Naive B cell (primary cell): ENCODE measurements around the gene PCDH20. TPM values are rescaled to one million over a fixed set of nuclear protein-coding genes. Genes with fewer than 3 reads are reported as not detected.
"Not testable (repeated sequence)": the region's sequence is repeated elsewhere in the genome, so short reads cannot be mapped to it uniquely, and the experiment has no call there.

Experiments
- ATAC-seq, 2 donors: fragments of 150-1000 bp; cut with Tn5 transposase; 2 replicates each; pipeline ENCODE4 v1.10.0; 2021; ENCODE audit warnings: low read depth in 2 of 2, mild to moderate bottlenecking in 2 of 2, moderate library complexity in 2 of 2
- DNase-seq: peaks from one replicate; pipeline ENCODE4 v3.0.0; 2022
- H3K27ac Mint-ChIP-seq, 6 donors: one replicate each; pipeline ENCODE4 v1.8.0; 2020 to 2022; ENCODE audit warnings: mild to moderate bottlenecking in 6 of 6, mixed read lengths in 6 of 6, moderate library complexity in 5 of 6, inconsistent platforms in 2 of 6
- H3K27me3 Mint-ChIP-seq, 3 donors: one replicate each; pipeline ENCODE4 v1.8.0; 2021 to 2022; ENCODE audit warnings: mixed read lengths in 3 of 3, mild to moderate bottlenecking in 1 of 3
- H3K36me3 Mint-ChIP-seq, 2 donors: one replicate each; pipeline ENCODE4 v1.8.0; 2020 to 2022; ENCODE audit warnings: mixed read lengths in 2 of 2, inconsistent platforms in 1 of 2, mild to moderate bottlenecking in 1 of 2
- H3K4me1 Mint-ChIP-seq, 3 donors: one replicate each; pipeline ENCODE4 v1.8.0; 2020 to 2022; ENCODE audit warnings: mixed read lengths in 3 of 3, inconsistent platforms in 1 of 3, mild to moderate bottlenecking in 1 of 3, moderate library complexity in 1 of 3
- H3K4me3 Mint-ChIP-seq, 8 donors: one replicate each; pipeline ENCODE4 v1.8.0; 2020 to 2022; ENCODE audit warnings: mild to moderate bottlenecking in 8 of 8, mixed read lengths in 8 of 8, moderate library complexity in 8 of 8, inconsistent platforms in 2 of 8
- H3K9me3 Mint-ChIP-seq, 7 donors: one replicate each; pipeline ENCODE4 v1.8.0; 2020 to 2022; ENCODE audit warnings: mixed read lengths in 7 of 7, mild to moderate bottlenecking in 5 of 7, inconsistent platforms in 2 of 7, moderate library complexity in 1 of 7
- polyA plus RNA-seq, 6 donors: library from polyadenylated mRNA; unstranded; fragments of 300-500 nt; fragmentation: Illumina TruSeq; gene quantifications; one replicate each; pipeline ENCODE4 v1.2.3, GENCODE V29; 2021; ENCODE audit warnings: low read depth in 6 of 6

Gene PCDH20
- polyA plus RNA-seq, 6 donors from 2014 or later, result not detected

DNA sequence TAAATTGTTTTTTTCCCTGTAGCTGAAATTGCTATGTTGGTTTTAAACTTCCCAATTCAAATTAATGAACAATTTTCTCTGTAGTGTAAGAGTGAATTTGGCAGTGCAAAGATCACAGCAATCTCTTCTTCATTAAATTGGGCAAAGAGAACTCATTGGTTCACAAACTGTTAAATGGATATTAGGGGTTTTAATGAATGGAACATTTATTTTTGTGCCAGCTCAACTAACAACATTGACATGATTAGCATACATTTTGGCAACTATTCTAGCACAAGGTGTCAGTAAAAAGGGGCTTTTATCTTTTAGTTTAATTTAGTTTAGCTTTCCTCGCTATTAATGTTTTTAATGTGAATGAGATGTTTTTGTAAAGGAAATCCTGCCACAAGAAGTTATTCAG is 7.1 kb downstream of the PCDH20 start:
- DNase-seq, result no peak
- H3K36me3 Mint-ChIP-seq, result no peaks in the 10 kb centered on the region
- H3K9me3 Mint-ChIP-seq, result peaks cover 0 to 5% (median 2%) of the 10 kb centered on the region in 7 donors
- no peaks in the 10 kb centered on the region for H3K4me1 Mint-ChIP-seq
- no peak overlapping the region for H3K4me3 Mint-ChIP-seq
- no peak overlapping the region for H3K27ac Mint-ChIP-seq
- peaks cover 4 to 22% (median 19%) of the 10 kb centered on the region in 3 donors for H3K27me3 Mint-ChIP-seq
- no peak for ATAC-seq

DNA sequence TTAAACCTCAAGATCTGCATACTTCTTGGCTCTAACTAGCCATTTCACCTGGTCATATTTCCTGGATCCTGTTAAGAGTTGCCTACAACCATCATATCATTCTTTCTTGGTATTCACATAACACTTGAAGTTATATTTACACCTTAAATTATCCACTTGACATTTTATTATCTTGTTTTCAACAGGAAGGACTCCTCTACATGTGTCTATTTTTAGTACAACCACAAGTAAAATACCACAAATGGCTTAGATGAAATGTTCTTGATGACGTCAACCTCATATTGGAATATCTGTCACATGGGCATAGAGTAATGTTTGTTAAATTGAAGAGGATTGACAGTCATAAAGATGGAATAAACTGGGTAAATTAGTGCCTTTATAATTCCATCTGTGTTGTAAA is 9.4 kb downstream of the PCDH20 start:
- no peak overlapping the region for H3K4me3 Mint-ChIP-seq
- no peaks in the 10 kb centered on the region for H3K36me3 Mint-ChIP-seq
- ATAC-seq (no peak), DNase-seq (no peak)
- H3K9me3 Mint-ChIP-seq, result peaks cover 0 to 3% (median 0%) of the 10 kb centered on the region in 7 donors
- H3K27me3 Mint-ChIP-seq, result peaks cover 0 to 3% (median 0%) of the 10 kb centered on the region in 3 donors
- H3K27ac Mint-ChIP-seq, result no peak overlapping the region
- no peaks in the 10 kb centered on the region for H3K4me1 Mint-ChIP-seq

DNA sequence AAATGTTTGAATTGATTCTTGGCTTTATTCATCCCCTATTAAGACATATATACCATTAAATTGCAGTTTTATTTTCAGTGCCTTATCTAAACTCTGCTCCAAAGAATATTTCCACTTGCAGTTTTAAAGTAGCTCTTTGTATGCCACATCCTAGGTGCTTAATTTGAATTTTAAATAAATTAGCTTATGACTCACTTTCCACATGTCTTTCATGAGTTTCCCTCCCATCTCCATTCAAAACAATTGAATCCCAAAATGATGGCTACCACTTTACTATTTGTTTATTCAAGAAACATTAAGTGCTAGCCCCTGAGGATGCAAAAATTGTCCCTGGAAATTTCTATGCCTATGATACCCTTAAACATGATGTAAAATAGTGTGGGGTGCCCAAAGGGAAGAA is 19.5 kb downstream of the PCDH20 start:
- no peak overlapping the region for H3K4me3 Mint-ChIP-seq
- H3K9me3 Mint-ChIP-seq, result peaks cover 0 to 18% (median 4%) of the 10 kb centered on the region in 7 donors
- no peak for ATAC-seq
- DNase-seq, result no peak
- no peaks in the 10 kb centered on the region for H3K27me3 Mint-ChIP-seq
- H3K27ac Mint-ChIP-seq, result no peak overlapping the region
- no peaks in the 10 kb centered on the region for H3K4me1 Mint-ChIP-seq
- H3K36me3 Mint-ChIP-seq, result no peaks in the 10 kb centered on the region

DNA sequence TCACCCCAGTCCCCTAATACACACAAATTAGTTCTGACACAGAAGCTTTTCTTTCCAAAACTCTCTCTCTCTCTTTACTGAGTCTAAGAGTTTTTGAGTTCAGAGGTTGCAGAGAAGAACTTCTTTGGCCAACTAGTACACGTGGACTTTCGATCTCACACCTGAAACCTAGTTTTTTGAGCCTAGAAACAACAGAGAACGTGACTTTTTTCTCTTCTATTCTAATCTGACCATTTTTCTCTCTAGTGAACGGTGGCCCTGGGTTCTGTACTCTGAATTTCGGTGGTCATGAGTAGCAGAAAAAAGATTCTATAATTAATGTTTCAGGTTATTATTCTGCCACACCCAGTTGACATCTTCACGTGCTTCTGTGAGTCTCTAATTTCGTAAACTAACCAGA is 24.2 kb downstream of the PCDH20 start:
- Mint-ChIP-seq H3K27ac (no peak overlapping the region), H3K4me3 (no peak overlapping the region), H3K36me3 (no peaks in the 10 kb centered on the region), H3K27me3 (no peaks in the 10 kb centered on the region), H3K9me3 (peaks cover 0 to 6% (median 3%) of the 10 kb centered on the region in 7 donors), H3K4me1 (no peaks in the 10 kb centered on the region)
- ATAC-seq (no peak), DNase-seq (no peak)

DNA sequence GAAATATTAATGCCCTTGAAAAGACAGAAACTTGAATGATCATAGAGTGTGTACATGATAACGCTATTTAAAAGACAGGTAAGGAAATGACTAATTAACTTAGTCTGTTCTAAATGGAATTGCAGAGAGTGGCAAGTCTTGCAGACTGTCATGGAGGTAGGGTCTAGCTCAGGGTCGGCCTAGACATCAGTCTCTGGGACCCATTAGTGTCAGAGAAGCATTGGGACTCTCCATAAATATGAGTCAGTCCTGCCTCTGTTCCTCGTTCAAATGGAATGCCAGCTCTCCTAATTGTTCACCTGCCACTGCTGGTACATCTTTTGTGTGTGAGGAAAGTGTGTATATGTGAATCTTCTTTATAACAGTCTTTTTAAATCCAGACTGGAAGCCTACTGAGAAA is 28.0 kb downstream of the PCDH20 start:
- Mint-ChIP-seq H3K9me3 (peaks cover 0 to 6% (median 3%) of the 10 kb centered on the region in 7 donors), H3K27me3 (no peaks in the 10 kb centered on the region), H3K27ac (no peak overlapping the region), H3K4me3 (no peak overlapping the region), H3K4me1 (no peaks in the 10 kb centered on the region), H3K36me3 (no peaks in the 10 kb centered on the region)
- no peak for DNase-seq
- no peak for ATAC-seq

DNA sequence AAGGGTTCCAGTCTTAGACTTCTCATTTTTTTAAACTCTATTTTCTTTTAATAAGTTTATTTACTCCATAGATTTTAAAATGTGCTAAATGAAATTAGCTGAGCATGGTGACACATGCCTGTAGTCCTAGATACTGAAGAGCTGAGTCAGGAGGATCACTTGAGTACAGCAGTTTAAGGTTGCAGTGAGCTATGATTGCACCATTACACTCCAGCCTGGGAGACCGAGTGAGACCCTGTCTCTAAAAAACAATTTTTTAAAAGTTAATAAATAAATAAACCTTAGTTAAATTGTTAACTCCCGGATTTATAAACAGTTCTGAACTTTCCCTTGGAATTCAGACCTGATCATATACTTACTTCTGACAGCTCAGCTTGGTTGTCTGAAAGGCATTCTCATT is 32.5 kb downstream of the PCDH20 start:
- H3K4me1 Mint-ChIP-seq, result no peaks in the 10 kb centered on the region
- no peak overlapping the region for H3K4me3 Mint-ChIP-seq
- H3K27ac Mint-ChIP-seq, result no peak overlapping the region
- H3K36me3 Mint-ChIP-seq, result no peaks in the 10 kb centered on the region
- no peaks in the 10 kb centered on the region for H3K27me3 Mint-ChIP-seq
- no peak for DNase-seq
- ATAC-seq, result no peak
- H3K9me3 Mint-ChIP-seq, result peaks cover 0 to 6% (median 3%) of the 10 kb centered on the region in 7 donors

DNA sequence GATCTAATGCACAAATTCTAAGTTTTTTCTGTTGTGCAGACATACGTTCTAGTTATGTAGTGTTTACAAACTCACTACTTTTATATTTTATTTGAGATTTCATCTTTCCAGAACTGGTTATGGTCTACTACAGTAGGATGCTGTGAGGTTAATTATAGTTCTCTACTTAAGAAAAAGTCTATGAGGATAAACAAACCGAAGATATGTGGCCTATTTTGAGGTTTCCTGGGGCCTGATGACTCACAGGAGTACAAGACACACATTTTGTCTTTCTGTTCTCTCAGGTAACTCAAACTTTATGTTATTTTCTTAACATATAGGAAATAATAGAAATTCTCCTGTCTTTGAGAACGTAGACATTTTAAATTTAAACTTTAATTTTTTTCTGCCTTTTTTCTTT is 45.1 kb downstream of the PCDH20 start:
- no peak for DNase-seq

DNA sequence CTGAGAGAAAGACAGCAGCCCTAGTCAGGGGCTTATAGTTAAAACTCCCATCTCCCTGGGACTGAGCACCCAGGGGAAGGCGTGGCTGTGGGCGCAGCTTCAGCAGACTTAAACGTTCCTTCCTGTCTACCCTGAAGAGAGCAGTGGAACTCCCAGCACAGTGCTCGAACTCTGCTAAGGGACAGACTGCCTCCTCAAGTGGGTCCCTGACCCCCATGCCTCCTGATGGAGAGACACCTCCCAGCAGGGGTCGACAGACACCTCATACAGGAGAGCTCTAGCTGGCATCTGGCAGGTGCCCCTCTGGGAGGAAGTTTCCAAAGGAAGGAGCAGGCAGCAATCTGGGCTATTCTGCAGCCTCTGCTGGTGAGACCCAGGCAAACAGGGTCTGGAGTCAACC is 51.0 kb downstream of the PCDH20 start:
- H3K4me1 Mint-ChIP-seq, H3K36me3 Mint-ChIP-seq, DNase-seq, ATAC-seq, H3K27ac Mint-ChIP-seq, H3K4me3 Mint-ChIP-seq, H3K27me3 Mint-ChIP-seq: not testable (repeated sequence)
- H3K9me3 Mint-ChIP-seq, result peaks cover 4 to 19% (median 11%) of the 10 kb centered on the region in 7 donors

More for the DNA sequence above, 45.1 kb downstream of the PCDH20 start:
- H3K27ac Mint-ChIP-seq, result no peak overlapping the region
- no peaks in the 10 kb centered on the region for H3K27me3 Mint-ChIP-seq
- ATAC-seq, result no peak
- no peaks in the 10 kb centered on the region for H3K4me1 Mint-ChIP-seq
- H3K9me3 Mint-ChIP-seq, result peaks cover 2 to 16% (median 6%) of the 10 kb centered on the region in 7 donors
- H3K36me3 Mint-ChIP-seq, result no peaks in the 10 kb centered on the region
- H3K4me3 Mint-ChIP-seq, result no peak overlapping the region

DNA sequence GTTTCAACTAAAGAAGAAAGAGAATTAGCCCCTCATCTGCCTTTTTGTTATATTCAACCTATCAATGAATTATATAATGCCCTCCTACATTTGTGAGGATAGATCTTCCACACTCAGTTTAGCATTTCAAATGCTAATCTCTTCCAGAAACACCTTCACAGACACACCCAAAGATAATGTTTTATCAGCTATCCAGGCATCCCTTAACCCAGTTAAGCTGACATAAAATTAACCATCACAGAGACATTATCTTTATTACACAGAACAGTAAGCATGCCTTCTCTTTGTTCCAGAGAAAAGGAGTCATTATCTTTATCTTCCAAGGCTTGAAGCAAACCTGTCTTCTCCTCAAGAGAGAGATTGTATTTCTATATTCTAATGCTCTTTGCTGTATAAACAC is 53.1 kb downstream of the PCDH20 start:
- Mint-ChIP-seq H3K27ac (no peak overlapping the region), H3K9me3 (peaks cover 2 to 17% (median 8%) of the 10 kb centered on the region in 7 donors), H3K27me3 (no peaks in the 10 kb centered on the region), H3K36me3 (no peaks in the 10 kb centered on the region), H3K4me3 (no peak overlapping the region), H3K4me1 (no peaks in the 10 kb centered on the region)
- ATAC-seq, result no peak
- no peak for DNase-seq
